GM18526 (cell line): Measurements from ENCODE around the gene SLC17A9.

Experiments used
- POLR2A ChIP-seq: IDR thresholded peaks from 3 replicates; pipeline ENCODE4 v1.6.1; 2011; ENCODE audit not compliant: insufficient read length; ENCODE audit errors: extremely low read depth

Gene SLC17A9

DNA sequence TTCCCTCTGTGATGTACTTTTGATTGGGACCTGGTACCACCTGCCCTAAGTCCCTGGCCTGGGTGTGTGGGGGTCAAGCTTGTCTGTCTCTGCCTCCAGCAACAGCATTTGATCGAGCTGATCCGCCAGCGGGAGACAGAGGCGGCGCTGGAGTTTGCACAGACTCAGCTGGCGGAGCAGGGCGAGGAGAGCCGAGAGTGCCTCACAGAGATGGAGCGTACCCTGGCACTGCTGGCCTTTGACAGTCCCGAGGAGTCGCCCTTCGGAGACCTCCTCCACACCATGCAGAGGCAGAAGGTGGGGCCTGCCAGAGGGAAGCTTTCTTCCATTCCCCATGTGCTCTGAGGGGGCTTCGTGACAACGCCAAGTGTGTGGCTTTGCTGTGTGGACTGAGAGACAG, 9.1 kb upstream of the SLC17A9 start:
- no peak for TF ChIP-seq POLR2A

DNA sequence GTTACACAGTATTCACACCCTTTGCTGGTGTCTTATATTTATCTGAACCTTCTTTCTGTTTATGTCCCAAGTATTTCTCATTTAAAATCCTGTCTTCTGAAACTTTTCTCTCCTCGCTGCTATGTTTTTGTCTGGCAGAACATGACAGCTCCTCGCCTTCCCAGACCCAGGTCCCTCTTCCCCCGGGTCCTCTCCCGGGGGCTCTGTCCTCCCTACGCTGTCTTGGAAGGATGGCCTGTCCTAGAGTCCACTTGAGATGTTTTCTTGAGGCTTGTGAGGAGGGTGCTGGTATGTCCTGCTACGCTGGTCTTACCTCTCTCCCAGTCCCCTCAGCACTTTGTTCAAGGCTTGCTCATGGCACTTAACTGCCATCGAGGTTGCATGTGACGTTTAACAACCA, 8.3 kb upstream of the SLC17A9 start:
- TF ChIP-seq POLR2A, result no peak

DNA sequence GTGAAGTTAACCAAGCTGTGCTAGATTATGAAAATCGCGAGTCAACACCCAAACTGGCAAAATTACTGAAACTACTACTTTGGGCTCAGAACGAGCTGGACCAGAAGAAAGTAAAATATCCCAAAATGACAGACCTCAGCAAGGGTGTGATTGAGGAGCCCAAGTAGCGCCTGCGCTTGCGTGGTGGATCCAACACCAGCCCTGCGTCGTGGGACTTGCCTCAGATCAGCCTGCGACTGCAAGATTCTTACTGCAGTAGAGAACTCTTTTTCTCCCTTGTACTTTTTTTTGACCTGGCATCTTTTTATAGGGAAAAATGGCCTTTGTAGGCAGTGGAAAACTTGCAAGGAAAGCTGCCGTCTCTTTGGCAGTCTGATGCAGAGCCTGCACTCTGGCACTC, 7.8 kb upstream of the SLC17A9 start:
- no peak for TF ChIP-seq POLR2A

DNA sequence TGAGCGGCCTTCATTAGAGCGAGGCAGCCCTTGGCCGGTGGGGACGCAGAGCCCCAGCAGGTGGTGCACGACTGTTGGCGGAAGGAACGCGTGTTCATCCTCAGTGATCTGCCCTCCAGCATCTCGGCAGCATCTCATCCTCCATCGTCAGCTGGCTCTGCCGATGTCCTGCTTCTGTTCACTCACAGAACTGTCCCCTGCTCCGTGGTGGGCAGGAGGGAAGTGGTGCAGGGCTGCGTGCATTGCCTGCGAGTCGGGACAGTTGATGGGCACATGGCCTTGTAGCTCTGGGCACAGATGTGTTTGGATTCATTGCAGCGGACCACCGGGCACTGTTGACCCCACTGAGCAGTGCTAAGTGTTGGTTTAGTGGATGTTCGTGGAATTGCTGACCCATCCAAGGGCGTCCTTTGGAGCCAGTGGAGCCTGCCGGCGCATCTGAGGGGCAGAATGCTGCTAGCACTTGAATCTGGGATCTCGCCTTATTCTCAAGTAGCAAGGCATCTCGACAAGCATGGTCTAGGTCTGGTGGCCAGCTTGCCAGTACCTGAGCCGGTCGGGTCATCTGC, 6.7 kb upstream of the SLC17A9 start:
- no peak for TF ChIP-seq POLR2A

DNA sequence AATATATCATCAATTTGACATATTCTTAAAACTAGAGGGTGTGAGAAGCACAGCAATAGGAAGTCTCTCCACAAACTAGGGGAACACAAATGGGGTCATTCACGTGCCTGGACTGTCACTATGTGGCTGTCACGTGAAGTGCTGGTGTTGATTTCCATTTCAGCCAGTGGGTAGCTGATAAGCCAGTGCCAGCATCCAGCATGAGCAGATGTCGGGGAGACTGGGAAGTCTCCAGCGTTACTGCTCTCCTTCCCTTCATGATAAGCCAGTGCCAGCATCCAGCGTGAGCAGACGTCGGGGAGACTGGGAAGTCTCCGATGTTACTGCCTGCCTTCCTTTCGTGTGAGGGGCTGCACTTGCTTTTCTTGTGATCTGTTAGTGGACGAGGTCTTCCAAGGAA, 5.6 kb upstream of the SLC17A9 start:
- no peak for TF ChIP-seq POLR2A

DNA sequence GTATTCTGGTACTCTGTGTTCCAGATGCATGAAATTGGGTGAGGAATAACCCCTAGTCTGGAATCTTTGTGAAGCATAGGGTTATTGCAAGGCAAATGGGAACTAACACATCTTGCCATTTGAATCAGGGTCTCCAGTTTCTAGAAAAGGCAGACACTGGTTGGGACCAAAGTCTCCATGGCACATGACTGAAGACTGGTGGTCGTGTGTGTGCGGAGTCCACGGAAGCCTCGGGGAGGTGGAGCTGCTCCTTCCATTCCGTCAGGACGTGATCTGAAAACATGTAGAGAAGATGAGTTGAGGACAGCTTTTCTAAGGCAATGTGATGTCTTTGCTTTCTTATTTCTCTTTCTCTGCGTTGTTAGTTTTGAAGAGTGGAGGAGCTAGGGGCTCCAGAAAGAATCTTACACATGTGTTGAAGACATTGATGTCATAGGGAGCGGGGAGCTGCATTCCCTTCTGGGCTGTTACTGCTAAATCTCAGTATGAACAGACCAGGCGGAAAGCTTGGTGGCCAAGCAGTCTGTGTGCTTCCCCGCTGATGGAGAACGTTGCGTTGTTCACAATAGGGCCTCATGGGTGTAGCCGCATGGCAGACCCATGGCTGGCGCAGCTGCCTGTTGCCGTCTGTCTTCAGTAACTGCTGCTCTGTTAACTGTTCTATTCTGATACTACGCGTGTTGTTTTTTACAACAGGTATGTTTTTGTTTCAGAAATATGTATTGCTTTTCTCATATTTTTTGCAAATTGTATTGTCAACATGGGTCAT, 4.8 kb upstream of the SLC17A9 start:
- TF ChIP-seq POLR2A, result no peak

DNA sequence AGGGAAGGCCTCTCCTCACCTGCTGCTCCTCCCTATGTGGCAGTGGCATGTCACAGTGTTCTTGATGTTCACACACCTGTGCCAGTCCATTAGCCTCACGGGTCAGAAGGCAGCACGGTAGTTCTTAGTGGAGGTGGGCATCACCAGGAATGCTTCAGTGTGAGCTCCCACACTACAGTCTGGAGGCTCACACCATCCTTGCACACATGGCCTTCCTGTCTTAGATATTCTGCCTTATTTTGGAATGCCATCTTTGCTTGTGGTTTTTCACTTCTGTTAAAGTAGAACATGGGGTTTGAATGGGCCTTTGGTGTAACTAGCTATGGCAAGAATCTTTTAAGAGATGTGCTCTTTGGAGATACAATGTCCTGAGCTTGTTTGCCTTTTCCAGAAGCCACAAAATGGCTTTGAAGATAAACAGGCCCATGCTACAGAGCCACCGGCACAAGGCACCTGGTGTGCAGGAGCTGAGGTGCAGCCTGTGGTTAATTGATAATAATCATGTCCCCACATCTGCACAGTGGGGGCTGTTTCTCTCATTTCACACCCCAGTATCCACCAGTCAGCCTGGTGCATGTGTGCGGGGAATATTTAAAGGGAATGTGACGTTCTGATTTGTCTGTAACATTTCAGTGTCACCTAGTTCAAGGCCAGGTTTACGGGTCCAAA, 3.2 kb upstream of the SLC17A9 start:
- TF ChIP-seq POLR2A, result no peak

DNA sequence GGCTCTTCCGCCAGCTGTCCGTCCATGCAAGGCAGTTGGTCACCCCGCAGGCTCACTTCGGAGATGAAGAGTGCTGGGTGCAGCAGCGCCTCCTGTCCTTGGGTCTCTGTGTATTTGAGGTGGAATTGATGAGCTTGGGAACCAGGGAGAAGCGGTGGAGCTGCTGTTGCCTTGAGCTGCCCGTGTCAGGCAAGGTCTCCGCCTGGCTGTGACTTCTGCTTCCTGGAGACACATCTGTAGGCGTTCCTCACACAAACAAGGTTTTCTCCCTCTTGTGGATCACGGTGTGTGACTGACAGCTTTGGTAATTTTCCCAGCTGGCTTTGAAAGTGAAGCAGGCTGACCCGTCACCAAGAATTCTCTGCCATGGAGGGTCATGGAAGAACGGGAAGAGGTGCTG, 2.5 kb upstream of the SLC17A9 start:
- no peak for TF ChIP-seq POLR2A

DNA sequence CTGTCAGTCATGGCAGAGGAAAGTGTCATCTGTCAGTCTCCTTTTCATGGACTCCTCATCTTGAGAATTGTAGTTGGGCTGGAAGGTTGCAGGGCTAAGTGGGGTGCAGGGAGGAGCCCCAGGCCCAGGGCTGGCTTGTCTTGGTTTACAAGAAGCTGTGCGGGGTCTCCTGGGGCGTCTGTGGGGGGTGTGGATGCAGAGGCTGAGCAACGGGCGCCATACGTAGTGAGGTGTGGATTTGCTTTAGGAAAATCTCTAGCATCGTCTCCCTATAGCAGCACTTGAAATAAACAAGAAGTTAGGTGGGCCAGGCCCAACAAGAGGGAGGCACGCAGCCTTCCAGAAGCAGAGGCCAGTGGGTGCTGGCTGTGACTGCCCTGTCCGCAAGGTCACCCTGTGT, 1.8 kb upstream of the SLC17A9 start:
- TF ChIP-seq POLR2A, result no peak

DNA sequence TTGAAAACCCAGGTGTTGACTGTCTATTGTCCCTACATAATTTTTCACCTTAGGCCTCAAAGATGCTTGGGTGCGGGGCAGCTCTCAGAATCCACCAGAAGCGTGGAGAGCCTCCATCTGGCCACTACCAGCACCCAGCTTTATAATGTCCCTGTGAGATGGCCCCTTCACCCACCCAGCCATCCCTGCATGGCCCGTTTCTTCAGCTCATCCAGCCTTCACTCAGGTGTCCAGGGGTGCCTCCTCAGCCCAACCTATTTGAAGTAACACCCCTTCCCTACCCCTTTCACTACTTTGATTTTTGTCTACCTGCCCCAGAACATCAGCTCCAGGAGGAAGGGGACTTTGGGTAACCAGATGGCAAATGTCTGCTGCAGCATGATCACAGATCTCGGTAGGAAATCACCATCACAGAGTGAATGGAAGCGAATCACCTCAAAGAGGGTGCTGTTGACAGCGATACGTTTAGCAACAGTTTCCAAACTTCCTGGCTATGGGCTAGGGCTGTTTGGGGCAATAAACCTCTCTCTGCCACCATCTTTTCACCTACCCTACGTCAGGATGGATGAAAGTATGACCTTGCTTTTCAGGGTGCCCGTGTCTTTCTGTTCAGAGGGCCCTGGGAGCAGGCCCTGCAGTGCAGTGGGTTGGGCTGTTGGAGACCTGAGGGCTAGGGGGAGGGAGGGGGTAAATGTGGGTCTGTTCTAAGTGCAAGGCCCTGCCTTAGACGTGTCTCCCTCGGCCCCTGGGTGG, 1.2 kb upstream of the SLC17A9 start:
- no peak for TF ChIP-seq POLR2A

DNA sequence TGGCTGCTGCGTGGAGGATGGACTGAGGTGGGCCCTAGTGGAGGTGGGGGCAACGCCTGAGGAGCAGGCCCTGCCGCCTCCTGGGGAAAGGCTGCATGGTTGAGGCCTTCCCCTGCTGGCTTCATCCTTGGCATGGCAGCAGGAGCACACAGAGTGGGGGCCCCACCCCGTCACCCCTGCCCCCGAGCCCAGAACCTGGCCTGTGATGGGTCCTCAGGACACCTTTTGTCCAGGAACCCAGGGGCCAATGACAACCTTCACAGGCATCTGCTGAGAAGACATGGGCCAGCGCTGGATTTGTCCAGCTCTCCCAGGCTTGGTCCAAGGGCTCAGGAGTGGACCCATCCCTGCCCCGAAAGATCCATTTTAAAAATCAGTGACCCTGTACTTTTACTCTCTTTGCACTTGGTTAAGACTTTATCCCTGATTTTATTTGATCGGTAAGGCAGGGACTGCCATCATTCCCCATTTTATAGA, 575 bp upstream of the SLC17A9 start:
- TF ChIP-seq POLR2A, result no peak

DNA sequence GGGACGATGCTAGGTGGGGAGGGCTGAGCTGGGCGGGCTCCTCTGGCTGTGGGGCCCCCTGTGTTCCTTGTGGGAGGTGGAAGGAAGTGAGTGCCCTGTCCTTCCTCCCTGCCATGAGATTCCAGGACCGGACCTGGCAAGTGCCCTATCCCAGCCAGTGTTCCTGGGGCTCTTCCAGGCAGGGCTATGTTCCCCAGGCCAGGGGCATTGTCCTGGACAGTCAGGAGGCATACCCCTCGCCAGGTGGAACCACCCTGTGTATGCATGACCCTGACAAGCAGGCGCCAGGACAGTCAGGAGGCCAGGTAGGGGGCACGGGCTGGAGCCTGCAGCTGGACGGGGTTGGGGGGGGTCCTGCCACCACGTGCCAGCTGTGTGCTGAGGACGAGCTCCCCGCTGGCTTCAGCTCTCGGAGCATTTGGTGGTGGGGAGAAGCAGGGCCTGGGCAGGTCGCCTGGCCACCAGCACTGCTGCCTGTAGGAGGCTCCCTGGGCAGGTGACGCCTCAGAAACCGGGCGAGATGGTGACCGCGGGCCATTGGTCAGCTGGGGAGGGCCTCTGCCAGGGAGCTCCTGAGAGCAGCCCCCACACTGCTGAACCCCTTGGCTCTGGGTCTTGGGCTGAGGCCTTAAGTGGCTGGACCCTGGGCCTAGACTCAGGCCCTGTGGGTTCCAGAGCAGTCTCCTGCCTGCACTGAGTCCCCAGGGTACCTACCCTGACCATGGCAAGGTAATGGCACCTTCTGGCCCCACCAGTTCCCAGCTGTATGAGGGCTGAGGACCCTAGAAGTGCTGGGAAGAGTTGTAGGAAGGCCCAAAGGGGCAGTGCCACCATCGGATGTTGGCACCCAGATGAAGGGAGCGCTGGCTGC, 694 bp downstream of the SLC17A9 start:
- no peak for TF ChIP-seq POLR2A

DNA sequence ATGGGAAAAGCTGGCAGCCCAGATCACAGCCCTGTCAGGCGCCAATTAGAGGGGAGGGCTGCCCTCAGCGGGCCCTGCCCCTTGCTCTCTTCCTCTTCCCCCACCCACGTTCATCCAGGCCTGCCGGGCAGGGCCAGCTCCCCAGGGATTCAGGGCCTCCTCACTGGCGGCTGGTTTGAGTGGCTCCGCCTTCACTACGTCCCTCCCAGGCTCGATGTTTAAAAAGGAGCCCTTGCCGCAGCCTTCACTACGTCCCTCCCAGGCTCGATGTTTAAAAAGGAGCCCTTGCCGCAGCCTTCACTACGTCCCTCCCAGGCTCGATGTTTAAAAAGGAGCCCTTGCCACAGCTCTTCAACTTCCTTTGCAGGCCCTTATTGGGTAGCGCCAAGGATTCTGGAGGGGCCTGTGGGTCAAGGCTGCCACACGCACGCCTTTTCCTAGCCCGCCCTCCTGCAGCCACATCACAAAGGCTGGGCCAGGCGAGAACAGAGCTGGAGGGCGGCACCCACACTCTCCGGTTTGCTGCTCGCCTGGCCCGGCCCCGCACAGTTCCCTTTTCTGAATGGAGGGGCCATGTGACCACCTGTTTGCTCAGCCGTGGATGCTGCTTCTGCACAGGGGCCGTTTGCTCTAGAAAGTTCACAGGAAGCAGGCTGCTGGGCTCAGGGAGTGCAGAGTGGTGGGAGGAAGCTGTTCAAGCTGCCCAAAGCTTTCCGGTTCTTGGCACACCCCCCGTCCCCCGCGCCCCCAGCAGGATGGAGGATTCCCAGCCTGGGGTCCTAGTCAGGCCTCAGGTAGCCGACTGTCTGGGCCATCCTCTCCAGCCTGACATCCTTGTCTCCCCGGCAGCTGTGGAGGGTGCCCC, 1.6 kb downstream of the SLC17A9 start:
- peak; percentile 33 for TF ChIP-seq POLR2A
